Fibroblast of the aortic adventitia (primary cell): ENCODE data around the gene PPP1R36. TPM values are rescaled to one million over a fixed set of nuclear protein-coding genes. Genes with fewer than 3 reads are reported as not detected.

Experiments
- DNase-seq: peaks from one replicate; pipeline ENCODE4 v3.0.0-alpha.2; 2010; ENCODE audit warnings: low read depth
- H3K4me3 ChIP-seq: 2 replicates; pipeline ENCODE4 v1.5.1; 2011; ENCODE audit warnings: low read depth, mild to moderate bottlenecking, control low read depth, low read length, moderate library complexity
- CTCF ChIP-seq: IDR thresholded peaks from 2 replicates; pipeline ENCODE4 v1.5.1; 2011; ENCODE audit warnings: mild to moderate bottlenecking, low read length, control low read depth, inconsistent platforms; ENCODE audit not compliant: insufficient read depth
- small RNA-seq: library from RNA; depleted of rRNA; stranded (forward); fragments of <200 nt; gene quantifications from one replicate; pipeline ENCODE3, GENCODE V24; 2012
- total RNA-seq: library from RNA; depleted of rRNA; stranded (reverse); fragments of >200 nt; gene quantifications from 2 replicates; pipeline ENCODE4 v1.2.3, GENCODE V29; 2012; ENCODE audit warnings: low replicate concordance

PPP1R36 gene
- total RNA-seq, 1 donor: 0.18 TPM

- no peak for DNase-seq
- no peak for TF ChIP-seq CTCF
- H3K4me3 ChIP-seq: no peak overlapping the region
Observed at GRCh38 chr14:64636980-64637429, 87.2 kb downstream of the PPP1R36 start.

- no peak overlapping the region for H3K4me3 ChIP-seq
- no peak for TF ChIP-seq CTCF
- no peak for DNase-seq
Observed at GRCh38 chr14:64637735-64638473, 88.1 kb downstream of the PPP1R36 start.

GRCh38 chr14:64638625-64639024 lies 88.9 kb downstream of the PPP1R36 start:
- TF ChIP-seq CTCF: no peak
- no peak for DNase-seq
- H3K4me3 ChIP-seq: no peak overlapping the region

Small RNAs within 50 kb of the gene (small RNA-seq; reads per million reads assigned to genes)
- not detected for gene AL049869.4

Other genes starting within 250 kb of the PPP1R36 start
- 12.2 and 73.1 TPM in 2 replicates for gene MTHFD1, start 161.6 kb upstream of the PPP1R36 start, total RNA-seq
- 0.16 and 0.54 TPM in 2 replicates for gene AKAP5, start 84.5 kb upstream of the PPP1R36 start, total RNA-seq
- 7.0 and 11.1 TPM in 2 replicates for gene ZBTB25, start 46.1 kb upstream of the PPP1R36 start, total RNA-seq
- gene ZBTB1, start 45.2 kb upstream of the PPP1R36 start, total RNA-seq: 56.5 and 76.9 TPM in 2 replicates
- 0.98 and 2.5 TPM in 2 replicates for gene HSPA2, start 9.2 kb upstream of the PPP1R36 start, total RNA-seq
- 8.2 and 9.0 TPM in 2 replicates for gene PLEKHG3, start 154.5 kb downstream of the PPP1R36 start, total RNA-seq